GM19468 (cell line): ENCODE results near the gene PCDHB15.
"Not testable (repeated sequence)": the region's sequence is repeated elsewhere in the genome, so short reads cannot be mapped to it uniquely, and the experiment has no call there.

Experiments used
- ATAC-seq: cut with Tn5 transposase; IDR thresholded peaks from one replicate; pipeline ENCODE4 v1.9.1; 2021; ENCODE audit warnings: mild to moderate bottlenecking, moderate library complexity, moderate number of reproducible peaks; ENCODE audit not compliant: unreplicated experiment; ENCODE audit errors: extremely low read depth

Gene PCDHB15

GRCh38 chr5:141245250-141245717, at the start of gene PCDHB15:
PCDHB15 (plus strand) TSS chr5:141245395; CDS start chr5:141245579, 184 bp downstream.
- ATAC-seq: no peak

DNA sequence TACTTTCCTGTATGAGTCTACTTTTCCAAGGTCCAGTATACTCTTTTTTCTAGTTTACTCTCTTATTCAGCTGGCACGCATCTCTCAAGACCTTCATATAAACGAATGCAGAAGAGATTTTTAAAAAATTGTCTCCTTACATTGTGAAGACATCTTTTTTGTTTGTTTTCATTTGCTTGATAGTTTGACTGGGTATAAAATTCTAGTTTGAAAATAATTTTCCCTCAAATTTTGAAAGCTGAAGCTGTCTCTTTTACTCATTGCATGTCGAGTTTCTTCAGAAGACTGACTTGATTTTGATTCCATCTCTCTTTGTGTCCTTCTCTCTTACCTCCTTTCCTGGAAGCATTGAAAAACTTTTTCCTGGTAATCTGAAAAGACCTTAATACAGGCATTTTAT, 48.8 kb upstream of the PCDHB15 start:
- ATAC-seq: no peak

DNA sequence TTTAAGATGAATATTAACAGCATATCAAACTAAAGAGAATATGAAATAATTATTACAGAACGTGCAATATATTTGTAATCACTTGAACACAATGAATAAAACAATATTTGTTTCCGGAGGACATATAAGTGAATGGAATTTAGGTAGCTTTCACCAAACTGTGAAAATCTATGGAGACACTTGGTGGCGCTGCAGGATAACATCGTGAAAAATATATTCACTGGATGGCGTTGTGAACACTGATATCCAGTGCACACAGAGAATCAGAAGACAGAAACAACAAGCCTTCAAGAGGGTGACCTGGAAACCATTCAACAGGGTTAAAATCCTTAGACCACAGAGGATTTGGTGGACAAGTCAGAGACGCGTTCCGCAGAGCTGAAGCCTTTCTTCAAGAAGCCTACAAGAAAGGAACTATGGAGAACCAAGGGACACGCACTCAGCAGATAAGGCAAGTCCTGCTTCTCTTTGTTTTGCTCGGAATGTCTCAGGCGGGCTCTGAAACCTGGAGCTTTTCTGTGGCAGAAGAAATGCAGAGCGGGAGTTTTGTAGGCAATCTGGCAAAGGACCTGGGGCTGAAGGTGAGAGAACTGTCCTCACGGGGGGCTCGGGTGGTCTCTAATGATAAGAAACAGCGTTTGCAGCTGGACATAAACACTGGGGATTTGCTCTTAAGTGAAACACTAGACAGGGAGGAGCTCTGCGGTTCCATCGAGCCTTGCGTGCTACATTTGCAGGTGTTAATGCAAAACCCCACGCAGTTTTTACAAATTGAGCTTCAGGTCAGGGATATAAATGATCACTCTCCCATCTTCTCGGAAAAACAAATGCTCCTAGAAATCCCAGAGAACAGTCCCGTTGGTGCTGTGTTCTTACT, 45.6 kb upstream of the PCDHB15 start, which contains the start of gene PCDHB11:
PCDHB11 (plus strand) TSS at position 269 of the 877 bp plus-strand sequence; CDS start at position 417, 148 bp downstream.
- no peak for ATAC-seq

DNA sequence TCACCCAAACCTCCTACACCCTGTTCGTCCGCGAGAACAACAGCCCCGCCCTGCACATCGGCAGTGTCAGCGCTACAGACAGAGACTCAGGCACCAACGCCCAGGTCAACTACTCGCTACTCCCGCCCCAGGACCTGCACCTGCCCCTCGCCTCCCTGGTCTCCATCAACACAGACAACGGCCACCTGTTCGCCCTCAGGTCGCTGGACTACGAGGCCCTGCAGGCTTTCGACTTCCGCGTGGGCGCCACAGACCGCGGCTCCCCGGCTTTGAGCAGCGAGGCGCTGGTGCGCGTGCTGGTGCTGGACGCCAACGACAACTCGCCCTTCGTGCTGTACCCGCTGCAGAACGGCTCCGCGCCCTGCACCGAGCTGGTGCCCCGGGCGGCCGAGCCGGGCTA, 44.1 kb upstream of the PCDHB15 start:
- ATAC-seq: not testable (repeated sequence)

- ATAC-seq: not testable (repeated sequence)
These were observed 43.5 kb upstream of the PCDHB15 start for GRCh38 chr5:141201646-141202045.

DNA sequence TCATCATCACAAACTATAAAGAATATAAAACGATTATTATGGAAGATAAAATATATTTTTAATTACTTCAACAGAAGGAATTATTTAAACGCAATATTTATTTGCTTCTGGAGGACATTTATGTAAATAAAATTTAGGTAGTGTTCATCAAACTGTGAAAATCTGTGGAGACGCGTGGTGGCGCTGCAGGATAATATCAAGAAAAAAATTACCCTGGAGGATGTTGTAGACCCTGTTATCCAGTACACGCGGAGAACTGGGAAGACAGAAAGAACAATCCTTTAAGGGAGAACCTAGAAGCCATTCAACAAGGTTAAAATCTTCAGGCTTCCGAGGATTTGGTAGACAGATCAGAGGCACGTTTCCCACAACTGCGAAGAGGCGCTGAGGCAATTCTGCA, 36.7 kb upstream of the PCDHB15 start, which contains the start of gene PCDHB12:
PCDHB12 (plus strand) TSS at position 242 of the 400 bp plus-strand sequence. CDS start 189 bp downstream, outside the sequence.
- ATAC-seq: no peak

- ATAC-seq: not testable (repeated sequence)
These were observed 34.9 kb upstream of the PCDHB15 start for GRCh38 chr5:141210281-141210680.

- ATAC-seq: not testable (repeated sequence)
These were observed 34.3 kb upstream of the PCDHB15 start for GRCh38 chr5:141210849-141211248.

GRCh38 chr5:141213656-141214339, 31.4 kb upstream of the PCDHB15 start, which contains the start of gene PCDHB13:
PCDHB13 (plus strand) TSS chr5:141213919; CDS start chr5:141214124, 205 bp downstream.
- not testable (repeated sequence) for ATAC-seq

DNA sequence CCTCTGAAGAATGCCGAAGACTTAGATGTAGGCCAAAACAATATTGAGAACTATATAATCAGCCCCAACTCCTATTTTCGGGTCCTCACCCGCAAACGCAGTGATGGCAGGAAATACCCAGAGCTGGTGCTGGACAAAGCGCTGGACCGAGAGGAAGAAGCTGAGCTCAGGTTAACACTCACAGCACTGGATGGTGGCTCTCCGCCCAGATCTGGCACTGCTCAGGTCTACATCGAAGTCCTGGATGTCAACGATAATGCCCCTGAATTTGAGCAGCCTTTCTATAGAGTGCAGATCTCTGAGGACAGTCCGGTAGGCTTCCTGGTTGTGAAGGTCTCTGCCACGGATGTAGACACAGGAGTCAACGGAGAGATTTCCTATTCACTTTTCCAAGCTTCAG, 30.6 kb upstream of the PCDHB15 start:
- not testable (repeated sequence) for ATAC-seq

DNA sequence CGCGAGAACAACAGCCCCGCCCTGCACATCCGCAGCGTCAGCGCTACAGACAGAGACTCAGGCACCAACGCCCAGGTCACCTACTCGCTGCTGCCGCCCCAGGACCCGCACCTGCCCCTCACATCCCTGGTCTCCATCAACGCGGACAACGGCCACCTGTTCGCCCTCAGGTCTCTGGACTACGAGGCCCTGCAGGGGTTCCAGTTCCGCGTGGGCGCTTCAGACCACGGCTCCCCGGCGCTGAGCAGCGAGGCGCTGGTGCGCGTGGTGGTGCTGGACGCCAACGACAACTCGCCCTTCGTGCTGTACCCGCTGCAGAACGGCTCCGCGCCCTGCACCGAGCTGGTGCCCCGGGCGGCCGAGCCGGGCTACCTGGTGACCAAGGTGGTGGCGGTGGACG, 29.7 kb upstream of the PCDHB15 start:
- not testable (repeated sequence) for ATAC-seq

GRCh38 chr5:141216035-141216434, 29.2 kb upstream of the PCDHB15 start:
- not testable (repeated sequence) for ATAC-seq

DNA sequence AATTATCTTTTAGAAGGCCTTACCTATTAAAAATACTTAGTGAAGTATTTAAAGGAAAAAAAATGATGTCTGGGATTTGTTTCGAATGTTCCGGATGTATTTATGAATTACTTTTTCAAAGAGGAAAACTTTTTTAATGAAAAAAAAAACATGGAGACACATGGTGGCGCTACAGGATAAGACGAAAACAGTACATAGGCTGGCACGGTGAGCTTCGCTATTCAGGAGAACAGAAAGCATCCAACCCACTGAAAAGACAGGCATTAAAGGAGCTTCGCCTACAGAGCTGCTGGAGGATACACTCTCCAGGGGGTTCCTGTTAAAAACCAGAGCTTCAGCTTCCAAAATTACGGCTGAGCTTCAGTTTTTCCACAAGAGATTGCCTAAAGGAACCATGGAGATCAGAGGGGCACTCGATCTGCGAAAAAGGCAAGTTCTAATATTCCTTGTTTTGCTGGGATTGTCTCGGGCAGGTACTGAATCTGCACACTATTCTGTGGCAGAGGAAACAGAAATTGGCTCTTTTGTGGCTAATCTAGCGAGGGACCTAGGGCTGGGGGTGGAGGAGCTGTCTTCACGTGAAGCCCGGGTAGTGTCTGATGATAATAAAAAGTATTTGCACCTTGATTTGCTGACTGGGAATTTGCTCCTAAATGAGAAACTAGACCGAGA, 21.9 kb upstream of the PCDHB15 start, which contains the start of gene PCDHB14:
PCDHB14 (plus strand) TSS at position 232 of the 672 bp plus-strand sequence; CDS start at position 395, 163 bp downstream.
- ATAC-seq: no peak

DNA sequence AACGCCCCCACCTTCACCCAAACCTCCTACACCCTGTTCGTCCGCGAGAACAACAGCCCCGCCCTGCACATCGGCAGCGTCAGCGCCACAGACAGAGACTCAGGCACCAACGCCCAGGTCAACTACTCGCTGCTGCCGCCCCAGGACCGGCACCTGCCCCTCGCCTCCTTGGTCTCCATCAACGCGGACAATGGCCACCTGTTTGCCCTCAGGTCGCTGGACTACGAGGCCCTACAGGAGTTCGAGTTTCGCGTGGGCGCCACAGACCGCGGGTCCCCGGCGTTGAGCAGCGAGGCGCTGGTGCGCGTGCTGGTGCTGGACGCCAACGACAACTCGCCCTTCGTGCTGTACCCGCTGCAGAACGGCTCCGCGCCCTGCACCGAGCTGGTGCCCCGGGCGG, 20.4 kb upstream of the PCDHB15 start:
- ATAC-seq: not testable (repeated sequence)

- not testable (repeated sequence) for ATAC-seq
These were observed 19.8 kb upstream of the PCDHB15 start for GRCh38 chr5:141225421-141225820.

DNA sequence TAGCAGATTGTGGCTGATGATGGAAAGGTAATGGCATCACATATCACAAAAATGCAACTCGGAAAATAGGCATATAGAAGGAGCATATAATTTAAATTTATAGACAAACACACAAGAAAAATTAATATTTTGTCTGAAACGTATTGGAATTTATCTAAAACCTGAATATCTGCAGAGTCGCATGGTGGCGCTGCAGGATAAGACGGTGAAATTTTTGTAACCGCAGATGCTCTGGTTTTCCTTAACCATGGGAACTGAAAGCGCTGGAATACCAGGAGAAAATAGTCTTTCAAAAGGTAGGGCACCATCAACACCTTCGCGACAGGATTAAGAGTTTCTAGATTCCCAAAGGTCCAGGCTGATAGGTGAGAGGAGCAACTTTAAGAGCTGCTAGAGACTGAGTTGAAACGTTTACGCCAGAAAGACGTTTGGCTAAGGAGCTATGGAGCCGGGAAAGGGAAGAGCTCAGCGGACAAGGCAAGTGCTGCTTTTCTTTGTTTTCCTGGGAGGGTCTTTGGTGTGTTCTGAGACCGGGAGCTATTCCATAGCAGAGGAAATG, 11.0 kb upstream of the PCDHB15 start:
- no peak for ATAC-seq

- not testable (repeated sequence) for ATAC-seq
These were observed 9.3 kb upstream of the PCDHB15 start for GRCh38 chr5:141235922-141236321.

GRCh38 chr5:141236516-141237313, 8.5 kb upstream of the PCDHB15 start:
- no peak for ATAC-seq

DNA sequence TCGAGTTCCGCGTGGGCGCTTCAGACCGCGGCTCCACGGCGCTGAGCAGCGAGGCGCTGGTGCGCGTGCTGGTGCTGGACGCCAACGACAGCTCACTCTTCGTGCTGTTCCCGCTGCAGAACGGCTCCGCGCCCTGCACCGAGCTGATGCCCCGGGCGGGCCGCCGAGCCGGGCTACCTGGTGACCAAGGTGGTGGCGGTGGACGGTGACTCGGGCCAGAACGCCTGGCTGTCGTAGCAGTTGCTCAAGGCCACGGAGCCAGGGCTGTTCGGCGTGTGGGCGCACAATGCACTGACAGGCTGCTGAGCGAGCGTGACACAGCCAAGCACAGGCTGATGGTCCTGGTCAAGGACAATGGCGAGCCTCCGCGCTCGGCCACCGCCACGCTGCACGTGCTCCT, 3.7 kb upstream of the PCDHB15 start:
- no peak for ATAC-seq
